ENCODE data around the gene ZNF593OS.

Gene ZNF593OS

DNA sequence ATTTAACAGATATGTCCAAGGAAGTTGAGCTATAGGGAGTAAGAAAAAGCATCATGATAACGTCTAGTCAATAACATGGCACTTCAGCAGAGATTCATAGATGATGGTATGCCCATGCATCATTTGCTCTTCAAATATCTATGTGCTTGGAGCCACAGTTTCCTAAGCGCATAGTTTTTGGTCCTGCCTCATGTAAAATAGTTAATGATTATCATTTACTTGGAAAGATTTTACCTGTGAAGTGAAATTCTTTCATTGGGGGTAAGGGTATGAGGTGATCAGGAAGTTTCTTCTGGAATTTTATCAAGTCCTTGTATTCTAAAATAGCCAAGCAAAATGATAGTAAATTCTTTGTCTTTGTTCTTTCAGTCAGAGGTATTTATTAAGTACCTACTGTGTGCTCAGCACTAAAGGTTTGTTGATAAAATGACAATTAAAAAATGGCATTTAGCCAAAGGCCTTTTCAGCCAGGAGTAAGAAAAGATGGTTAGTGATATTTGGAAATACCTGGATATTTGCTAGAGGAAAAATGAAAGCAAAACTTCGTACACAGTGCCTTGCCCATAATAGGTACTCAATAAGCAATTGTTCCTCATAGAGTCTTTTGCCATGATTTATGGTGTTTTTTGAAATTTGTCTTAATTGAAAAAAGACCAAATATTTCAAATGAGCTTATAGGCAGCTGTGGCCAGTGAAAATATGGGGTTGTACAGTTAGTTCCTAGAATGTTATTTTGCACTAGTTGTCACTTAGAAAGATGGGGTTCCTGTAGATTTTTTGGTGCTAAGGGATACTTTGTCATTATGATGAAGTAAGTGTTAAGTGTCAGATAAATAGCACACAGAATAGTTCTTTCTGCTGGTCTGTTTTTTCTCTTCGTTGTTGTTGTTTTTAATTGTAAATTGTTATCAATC lies 47.0 kb downstream of the ZNF593OS start:
- DNase-seq, result no peak

GRCh38 chr1:26122988-26123973 lies 48.4 kb downstream of the ZNF593OS start:
- no peak for DNase-seq

DNA sequence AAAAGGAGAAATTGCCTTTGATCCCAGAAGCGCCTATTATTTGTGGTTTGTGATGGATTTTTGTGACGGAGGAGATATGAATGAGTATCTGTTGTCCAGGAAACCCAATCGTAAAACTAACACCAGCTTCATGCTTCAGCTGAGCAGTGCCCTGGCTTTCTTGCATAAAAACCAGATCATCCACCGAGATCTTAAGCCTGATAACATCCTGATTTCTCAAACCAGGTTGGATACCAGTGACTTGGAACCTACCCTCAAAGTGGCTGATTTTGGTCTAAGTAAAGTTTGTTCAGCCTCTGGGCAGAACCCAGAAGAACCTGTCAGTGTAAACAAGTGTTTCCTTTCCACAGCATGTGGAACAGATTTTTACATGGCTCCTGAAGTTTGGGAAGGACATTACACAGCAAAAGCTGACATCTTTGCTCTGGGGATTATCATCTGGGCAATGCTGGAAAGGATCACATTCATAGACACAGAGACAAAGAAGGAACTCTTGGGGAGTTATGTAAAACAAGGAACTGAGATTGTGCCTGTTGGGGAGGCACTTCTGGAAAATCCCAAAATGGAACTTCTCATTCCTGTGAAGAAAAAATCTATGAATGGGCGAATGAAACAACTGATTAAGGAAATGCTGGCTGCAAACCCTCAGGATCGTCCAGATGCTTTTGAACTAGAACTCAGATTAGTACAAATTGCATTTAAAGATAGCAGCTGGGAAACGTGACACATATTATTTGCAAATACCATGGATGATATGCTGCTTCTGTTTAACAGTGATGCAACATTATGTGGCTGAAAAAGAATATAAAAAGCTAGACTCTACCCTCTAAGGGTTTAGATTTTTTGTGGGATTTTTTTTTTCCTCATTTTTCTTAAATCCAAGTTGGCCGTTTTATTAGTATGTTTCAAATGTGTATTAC lies 49.5 kb downstream of the ZNF593OS start:
- no peak for DNase-seq

- no peak for DNase-seq
Measured at GRCh38 chr1:26119892-26120608, 51.6 kb downstream of the ZNF593OS start.
